ENCODE data around the gene CAMSAP3. TPM values are rescaled to one million over a fixed set of nuclear protein-coding genes. Genes with fewer than 3 reads are reported as not detected.

Gene CAMSAP3
- total and polyA plus RNA-seq, 10 of the 15 experiments (the other 5 are each of a cell fraction or from before 2014, with no cell fraction given) = 0.03 to 6.3 (median 0.72) TPM

DNA sequence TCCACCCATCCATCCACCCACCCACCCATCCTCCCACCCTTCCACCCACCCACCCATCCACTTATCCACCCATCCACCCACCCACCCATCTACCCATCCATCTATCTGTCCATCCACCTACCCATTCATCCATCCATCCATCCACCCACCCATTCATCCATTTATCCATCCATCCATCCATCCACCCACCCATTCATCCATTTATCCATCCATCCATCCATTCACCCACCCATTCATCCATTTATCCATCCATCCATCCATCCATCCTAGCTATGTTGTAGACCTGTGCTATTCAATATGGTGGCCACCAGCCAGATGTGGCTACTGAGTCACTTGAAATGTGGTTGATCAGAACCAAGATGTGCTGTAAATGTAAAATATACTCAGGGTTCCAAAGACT is 5.1 kb downstream of the CAMSAP3 start (continued):
- TF ChIP-seq, protein P1, sequence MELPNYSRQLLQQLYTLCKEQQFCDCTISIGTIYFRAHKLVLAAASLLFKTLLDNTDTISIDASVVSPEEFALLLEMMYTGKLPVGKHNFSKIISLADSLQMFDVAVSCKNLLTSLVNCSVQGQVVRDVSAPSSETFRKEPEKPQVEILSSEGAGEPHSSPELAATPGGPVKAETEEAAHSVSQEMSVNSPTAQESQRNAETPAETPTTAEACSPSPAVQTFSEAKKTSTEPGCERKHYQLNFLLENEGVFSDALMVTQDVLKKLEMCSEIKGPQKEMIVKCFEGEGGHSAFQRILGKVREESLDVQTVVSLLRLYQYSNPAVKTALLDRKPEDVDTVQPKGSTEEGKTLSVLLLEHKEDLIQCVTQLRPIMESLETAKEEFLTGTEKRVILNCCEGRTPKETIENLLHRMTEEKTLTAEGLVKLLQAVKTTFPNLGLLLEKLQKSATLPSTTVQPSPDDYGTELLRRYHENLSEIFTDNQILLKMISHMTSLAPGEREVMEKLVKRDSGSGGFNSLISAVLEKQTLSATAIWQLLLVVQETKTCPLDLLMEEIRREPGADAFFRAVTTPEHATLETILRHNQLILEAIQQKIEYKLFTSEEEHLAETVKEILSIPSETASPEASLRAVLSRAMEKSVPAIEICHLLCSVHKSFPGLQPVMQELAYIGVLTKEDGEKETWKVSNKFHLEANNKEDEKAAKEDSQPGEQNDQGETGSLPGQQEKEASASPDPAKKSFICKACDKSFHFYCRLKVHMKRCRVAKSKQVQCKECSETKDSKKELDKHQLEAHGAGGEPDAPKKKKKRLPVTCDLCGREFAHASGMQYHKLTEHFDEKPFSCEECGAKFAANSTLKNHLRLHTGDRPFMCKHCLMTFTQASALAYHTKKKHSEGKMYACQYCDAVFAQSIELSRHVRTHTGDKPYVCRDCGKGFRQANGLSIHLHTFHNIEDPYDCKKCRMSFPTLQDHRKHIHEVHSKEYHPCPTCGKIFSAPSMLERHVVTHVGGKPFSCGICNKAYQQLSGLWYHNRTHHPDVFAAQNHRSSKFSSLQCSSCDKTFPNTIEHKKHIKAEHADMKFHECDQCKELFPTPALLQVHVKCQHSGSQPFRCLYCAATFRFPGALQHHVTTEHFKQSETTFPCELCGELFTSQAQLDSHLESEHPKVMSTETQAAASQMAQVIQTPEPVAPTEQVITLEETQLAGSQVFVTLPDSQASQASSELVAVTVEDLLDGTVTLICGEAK (IDR thresholded peaks at IDR 0.05; ENCODE audit: borderline replicate concordance) = no peak
- TF ChIP-seq, protein P2, sequence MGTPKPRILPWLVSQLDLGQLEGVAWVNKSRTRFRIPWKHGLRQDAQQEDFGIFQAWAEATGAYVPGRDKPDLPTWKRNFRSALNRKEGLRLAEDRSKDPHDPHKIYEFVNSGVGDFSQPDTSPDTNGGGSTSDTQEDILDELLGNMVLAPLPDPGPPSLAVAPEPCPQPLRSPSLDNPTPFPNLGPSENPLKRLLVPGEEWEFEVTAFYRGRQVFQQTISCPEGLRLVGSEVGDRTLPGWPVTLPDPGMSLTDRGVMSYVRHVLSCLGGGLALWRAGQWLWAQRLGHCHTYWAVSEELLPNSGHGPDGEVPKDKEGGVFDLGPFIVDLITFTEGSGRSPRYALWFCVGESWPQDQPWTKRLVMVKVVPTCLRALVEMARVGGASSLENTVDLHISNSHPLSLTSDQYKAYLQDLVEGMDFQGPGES (IDR thresholded peaks at IDR 0.05) = no peak
- TF ChIP-seq TBL1XR1 (IDR thresholded peaks at IDR 0.05; ENCODE audit: low read depth, low read length) (no peak), FOS (IDR thresholded peaks at IDR 0.05; ENCODE audit: borderline replicate concordance, extremely low read depth, insufficient read length) (no peak), NBN (IDR thresholded peaks at IDR 0.05) (no peak), HCFC1 (IDR thresholded peaks at IDR 0.05; ENCODE audit: low read length) (no peak), BACH1 (IDR thresholded peaks at IDR 0.05; ENCODE audit: borderline replicate concordance) (no peak), IKZF1 (conservative IDR thresholded peaks at IDR 0.05) (no peak), NRF1 (conservative IDR thresholded peaks at IDR 0.05; ENCODE audit: low read depth, low read length) (no peak), CREB1 (IDR thresholded peaks at IDR 0.05; ENCODE audit: low read depth) (no peak), ATF7 (IDR thresholded peaks at IDR 0.05; ENCODE audit: low read depth) (no peak), MTA2 (IDR thresholded peaks at IDR 0.05; ENCODE audit: low read depth) (no peak), NR2C2 (IDR thresholded peaks at IDR 0.05; ENCODE audit: borderline replicate concordance, control insufficient read depth, insufficient read length, low read depth) (no peak)
- TF ChIP-seq, protein P3, sequence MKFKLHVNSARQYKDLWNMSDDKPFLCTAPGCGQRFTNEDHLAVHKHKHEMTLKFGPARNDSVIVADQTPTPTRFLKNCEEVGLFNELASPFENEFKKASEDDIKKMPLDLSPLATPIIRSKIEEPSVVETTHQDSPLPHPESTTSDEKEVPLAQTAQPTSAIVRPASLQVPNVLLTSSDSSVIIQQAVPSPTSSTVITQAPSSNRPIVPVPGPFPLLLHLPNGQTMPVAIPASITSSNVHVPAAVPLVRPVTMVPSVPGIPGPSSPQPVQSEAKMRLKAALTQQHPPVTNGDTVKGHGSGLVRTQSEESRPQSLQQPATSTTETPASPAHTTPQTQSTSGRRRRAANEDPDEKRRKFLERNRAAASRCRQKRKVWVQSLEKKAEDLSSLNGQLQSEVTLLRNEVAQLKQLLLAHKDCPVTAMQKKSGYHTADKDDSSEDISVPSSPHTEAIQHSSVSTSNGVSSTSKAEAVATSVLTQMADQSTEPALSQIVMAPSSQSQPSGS (IDR thresholded peaks at IDR 0.05; ENCODE audit: low read length) = no peak
- TF ChIP-seq, protein P4, sequence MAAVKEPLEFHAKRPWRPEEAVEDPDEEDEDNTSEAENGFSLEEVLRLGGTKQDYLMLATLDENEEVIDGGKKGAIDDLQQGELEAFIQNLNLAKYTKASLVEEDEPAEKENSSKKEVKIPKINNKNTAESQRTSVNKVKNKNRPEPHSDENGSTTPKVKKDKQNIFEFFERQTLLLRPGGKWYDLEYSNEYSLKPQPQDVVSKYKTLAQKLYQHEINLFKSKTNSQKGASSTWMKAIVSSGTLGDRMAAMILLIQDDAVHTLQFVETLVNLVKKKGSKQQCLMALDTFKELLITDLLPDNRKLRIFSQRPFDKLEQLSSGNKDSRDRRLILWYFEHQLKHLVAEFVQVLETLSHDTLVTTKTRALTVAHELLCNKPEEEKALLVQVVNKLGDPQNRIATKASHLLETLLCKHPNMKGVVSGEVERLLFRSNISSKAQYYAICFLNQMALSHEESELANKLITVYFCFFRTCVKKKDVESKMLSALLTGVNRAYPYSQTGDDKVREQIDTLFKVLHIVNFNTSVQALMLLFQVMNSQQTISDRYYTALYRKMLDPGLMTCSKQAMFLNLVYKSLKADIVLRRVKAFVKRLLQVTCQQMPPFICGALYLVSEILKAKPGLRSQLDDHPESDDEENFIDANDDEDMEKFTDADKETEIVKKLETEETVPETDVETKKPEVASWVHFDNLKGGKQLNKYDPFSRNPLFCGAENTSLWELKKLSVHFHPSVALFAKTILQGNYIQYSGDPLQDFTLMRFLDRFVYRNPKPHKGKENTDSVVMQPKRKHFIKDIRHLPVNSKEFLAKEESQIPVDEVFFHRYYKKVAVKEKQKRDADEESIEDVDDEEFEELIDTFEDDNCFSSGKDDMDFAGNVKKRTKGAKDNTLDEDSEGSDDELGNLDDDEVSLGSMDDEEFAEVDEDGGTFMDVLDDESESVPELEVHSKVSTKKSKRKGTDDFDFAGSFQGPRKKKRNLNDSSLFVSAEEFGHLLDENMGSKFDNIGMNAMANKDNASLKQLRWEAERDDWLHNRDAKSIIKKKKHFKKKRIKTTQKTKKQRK (IDR thresholded peaks at IDR 0.05; ENCODE audit: low read depth, low read length) = no peak
- TF ChIP-seq, protein P5, sequence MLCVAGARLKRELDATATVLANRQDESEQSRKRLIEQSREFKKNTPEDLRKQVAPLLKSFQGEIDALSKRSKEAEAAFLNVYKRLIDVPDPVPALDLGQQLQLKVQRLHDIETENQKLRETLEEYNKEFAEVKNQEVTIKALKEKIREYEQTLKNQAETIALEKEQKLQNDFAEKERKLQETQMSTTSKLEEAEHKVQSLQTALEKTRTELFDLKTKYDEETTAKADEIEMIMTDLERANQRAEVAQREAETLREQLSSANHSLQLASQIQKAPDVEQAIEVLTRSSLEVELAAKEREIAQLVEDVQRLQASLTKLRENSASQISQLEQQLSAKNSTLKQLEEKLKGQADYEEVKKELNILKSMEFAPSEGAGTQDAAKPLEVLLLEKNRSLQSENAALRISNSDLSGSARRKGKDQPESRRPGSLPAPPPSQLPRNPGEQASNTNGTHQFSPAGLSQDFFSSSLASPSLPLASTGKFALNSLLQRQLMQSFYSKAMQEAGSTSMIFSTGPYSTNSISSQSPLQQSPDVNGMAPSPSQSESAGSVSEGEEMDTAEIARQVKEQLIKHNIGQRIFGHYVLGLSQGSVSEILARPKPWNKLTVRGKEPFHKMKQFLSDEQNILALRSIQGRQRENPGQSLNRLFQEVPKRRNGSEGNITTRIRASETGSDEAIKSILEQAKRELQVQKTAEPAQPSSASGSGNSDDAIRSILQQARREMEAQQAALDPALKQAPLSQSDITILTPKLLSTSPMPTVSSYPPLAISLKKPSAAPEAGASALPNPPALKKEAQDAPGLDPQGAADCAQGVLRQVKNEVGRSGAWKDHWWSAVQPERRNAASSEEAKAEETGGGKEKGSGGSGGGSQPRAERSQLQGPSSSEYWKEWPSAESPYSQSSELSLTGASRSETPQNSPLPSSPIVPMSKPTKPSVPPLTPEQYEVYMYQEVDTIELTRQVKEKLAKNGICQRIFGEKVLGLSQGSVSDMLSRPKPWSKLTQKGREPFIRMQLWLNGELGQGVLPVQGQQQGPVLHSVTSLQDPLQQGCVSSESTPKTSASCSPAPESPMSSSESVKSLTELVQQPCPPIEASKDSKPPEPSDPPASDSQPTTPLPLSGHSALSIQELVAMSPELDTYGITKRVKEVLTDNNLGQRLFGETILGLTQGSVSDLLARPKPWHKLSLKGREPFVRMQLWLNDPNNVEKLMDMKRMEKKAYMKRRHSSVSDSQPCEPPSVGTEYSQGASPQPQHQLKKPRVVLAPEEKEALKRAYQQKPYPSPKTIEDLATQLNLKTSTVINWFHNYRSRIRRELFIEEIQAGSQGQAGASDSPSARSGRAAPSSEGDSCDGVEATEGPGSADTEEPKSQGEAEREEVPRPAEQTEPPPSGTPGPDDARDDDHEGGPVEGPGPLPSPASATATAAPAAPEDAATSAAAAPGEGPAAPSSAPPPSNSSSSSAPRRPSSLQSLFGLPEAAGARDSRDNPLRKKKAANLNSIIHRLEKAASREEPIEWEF (IDR thresholded peaks at IDR 0.05; ENCODE audit: insufficient replicate concordance, low read depth, low read length) = no peak
